Non-pigmented ciliary epithelial cell (primary cell): ENCODE results near the gene IFT74.

Experiments used
- DNase-seq: peaks from one replicate; pipeline ENCODE4 v3.0.0-alpha.2; 2010; ENCODE audit warnings: low read depth

Gene IFT74

DNA sequence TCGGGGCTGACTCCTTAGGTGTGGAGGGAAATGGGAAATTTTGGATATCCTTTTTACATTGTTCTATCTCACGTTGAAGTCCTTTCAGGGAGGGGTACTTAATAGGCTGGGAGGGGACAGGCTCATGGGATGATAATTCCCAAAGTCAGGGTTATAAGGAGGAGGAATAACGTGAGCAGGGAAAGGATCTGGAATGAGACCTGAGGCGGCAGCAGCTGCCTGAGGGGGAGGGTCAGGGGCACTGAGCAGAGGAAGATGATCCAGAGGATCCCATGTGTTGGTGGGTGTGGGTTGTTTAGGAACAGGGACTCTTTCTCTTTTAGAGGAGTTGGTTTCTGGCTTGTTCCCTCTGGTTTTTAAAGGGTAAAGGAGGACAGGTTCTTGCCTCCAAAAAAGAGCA is 18.7 kb downstream of the IFT74 start:
- DNase-seq, result no peak

GRCh38 chr9:26975728-26976707 is 19.8 kb downstream of the IFT74 start:
- DNase-seq, result no peak

GRCh38 chr9:26983340-26983739 is 27.1 kb downstream of the IFT74 start:
- DNase-seq, result no peak

GRCh38 chr9:26995810-26996209 is 39.6 kb downstream of the IFT74 start:
- no peak for DNase-seq

- no peak for DNase-seq
These were observed 47.3 kb downstream of the IFT74 start for GRCh38 chr9:27003426-27004077.

DNA sequence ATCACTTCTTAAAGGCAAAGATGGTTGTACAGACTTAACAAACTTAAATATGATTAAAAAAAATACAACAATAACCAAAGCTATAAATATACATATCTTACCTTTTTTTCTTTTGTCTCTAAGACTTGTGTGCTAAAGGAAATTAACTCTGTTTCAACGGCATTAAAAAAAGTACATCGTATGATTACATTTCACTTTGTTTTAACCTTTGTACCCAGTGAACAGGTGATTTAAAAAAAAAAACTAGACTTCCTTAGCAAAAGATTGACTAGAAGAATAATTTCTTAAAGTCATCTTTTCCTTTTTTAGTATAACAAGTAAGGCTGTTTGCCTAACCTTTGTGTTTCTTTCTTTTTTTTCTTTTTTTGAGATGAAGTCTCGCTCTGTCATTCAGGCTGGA is 49.3 kb downstream of the IFT74 start, which contains the start of gene LRRC19:
Gene LRRC19, minus strand, starts transcription at position 182 of the 400 bp plus-strand sequence. CDS start 5,978 bp downstream, outside the sequence.
- DNase-seq, result no peak

DNA sequence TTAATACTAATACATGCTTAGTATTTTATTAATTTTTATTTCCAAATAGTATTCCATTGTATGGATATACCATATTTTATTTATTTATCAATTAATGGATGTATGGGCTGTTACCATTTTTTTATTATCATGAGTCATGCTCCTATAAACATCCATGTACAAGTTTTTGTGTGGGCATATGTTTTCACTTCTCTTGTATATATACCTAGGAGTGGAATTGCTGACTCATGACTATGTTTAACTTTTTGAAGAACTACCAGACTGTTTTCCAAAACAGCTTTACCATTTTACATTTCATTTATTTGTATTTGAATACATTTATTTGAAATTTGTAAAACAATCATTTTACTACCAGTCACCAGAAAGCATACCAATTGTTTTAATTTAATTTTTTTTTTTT is 63.4 kb downstream of the IFT74 start:
- DNase-seq, result peak; percentile 9

- DNase-seq, result no peak
These were observed 66.7 kb downstream of the IFT74 start for GRCh38 chr9:27022920-27023319.

DNA sequence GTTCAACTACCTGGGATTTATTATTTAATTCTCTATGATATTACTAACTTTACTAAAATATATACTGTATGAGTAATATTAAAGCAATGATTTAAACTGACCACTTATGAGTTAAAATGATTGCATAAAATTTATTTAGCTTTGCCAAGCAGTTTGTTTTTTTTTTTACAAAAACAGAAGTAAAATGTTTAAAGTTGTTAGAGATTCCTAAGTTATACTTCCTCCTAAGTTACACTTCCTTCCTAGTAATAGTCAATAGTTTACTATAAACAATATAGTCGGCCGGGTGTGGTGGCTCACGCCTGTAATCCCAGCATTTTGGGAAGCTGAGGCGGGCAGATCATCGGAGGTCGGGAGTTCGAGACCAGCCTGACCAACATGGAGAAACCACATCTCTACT is 73.0 kb downstream of the IFT74 start:
- no peak for DNase-seq

DNA sequence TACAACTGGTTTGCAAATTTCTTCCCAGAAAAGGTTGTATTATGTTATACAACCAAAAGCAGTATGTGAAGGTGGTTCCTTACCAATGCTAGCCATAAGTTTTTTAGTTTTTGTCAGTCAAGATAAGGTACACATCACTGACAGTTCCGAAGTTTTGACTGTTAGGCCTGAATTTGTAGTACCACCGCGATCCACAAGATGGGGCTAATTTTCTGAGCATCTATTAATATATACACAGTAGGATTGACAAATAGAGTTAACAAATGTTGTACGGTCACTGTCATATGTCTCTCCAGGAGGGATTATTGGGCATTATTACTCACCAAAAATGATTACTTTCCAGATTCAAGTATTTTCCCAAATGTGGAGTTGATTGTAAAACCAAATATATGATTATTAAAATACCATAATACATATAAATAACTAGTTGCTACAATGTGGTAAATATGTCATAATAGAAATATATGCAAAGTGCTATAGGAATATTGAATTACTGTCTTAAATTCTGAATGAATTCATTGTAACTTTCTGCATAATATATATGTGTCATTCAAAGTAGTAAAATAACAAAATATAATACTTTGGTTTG is 77.7 kb downstream of the IFT74 start:
- DNase-seq, result peak; percentile 11

GRCh38 chr9:27037499-27037898 is 81.3 kb downstream of the IFT74 start:
- no peak for DNase-seq

- DNase-seq, result no peak
These were observed 85.5 kb downstream of the IFT74 start for GRCh38 chr9:27041746-27042145.

DNA sequence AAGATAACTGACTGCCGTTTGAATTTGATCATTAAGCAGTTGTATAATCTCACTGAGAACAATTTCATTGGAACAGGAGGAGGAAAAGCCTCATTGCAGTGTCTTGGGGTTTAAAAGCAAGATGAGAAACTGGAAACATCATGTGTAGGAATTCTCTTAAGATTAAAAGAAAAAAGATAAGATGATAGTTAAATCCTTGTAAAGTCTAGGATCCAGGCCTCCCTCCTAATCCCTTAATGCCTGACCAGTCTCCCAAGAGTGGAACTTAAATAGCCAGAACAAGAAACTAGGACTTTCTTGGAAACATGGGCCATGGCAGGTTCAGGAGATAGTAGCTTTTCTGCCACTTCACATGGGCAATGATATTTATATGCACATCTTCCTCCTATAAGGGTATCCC is 86.3 kb downstream of the IFT74 start:
- DNase-seq, result no peak

DNA sequence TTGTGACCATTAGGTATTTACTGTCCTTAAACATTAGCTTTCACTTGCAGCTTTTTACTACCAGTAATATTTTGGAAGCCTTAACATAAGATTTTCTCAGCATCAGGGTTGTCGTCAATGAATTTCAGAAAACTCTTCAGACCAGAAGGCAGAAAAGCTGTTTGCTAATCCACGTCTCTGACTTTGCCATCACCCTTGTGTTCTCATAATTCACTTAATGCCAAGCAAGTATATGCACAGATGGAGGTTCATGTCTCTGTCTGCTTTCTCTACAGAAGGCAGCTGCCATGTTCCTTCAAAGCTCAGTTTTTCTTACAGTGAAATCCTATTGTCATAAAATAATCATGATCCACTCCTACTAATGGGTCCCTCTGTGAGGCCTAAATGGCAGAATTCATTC is 87.0 kb downstream of the IFT74 start:
- DNase-seq, result no peak

GRCh38 chr9:27047136-27047535 is 90.9 kb downstream of the IFT74 start:
- DNase-seq, result no peak

DNA sequence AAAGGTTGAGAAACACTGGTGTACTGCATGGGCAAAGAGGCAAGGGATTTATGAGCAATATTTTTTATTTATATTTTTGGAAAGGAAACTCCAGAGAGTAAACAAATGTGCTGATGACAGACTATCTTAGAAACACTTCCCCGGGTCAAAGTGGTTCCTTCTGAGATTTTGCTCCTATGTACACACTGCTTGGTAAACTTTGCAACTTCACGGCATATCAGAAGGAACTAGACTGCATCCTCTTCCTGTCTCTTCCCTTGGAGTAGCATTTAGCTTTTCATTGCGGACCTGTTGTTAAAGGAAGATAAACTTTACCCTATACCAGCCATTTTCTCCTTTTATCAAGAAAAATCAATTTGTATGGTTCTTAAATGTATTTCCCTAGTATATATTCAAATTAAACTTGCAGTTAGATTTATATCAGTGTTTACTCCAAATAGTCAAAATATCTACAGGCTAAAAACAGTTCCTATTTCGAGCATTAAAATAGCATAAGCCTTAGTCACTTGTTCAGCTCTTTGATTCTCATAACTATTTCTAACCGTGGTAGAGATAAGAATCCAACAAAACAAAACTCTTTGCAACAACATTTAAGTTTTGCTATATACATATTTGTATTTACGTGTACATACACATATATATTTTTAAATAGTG is 97.3 kb downstream of the IFT74 start:
- DNase-seq, result peak; percentile 14

DNA sequence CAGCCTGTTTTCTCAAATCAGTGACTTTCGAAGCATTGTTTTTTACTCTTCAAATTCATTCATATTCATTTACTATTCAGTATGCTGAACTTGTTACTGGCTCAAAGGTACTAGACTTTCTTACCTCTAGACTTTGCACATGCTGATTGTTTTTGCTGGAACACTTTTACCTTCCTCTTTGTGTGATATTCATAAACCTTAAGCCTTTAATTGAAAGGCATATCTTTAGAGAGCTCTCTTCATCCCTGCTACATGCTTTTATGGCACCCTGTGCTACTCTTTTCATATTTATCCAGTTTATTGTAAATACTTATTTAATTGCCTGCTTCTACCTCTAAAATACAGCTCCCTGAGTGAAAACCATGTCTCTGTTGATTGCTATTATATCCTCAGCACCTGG is 97.9 kb downstream of the IFT74 start:
- no peak for DNase-seq

DNA sequence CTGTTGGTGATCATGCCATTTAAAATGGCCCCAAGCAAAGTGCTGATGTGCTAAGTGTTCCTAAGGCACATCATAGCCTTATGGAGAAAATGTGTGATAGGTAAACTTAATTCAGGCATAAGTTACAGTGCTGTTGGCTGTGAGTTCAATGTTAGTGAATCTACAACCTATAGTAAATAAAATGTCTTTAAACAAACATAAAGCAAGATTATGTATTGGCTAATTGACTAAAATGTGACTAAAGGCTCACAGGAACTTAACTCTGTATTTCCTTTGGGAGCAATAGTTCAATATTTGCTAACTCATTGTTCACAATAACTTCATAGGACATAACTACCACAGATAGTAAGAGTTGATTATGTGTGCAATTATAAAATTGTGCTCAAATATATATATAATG is 98.6 kb downstream of the IFT74 start:
- no peak for DNase-seq

DNA sequence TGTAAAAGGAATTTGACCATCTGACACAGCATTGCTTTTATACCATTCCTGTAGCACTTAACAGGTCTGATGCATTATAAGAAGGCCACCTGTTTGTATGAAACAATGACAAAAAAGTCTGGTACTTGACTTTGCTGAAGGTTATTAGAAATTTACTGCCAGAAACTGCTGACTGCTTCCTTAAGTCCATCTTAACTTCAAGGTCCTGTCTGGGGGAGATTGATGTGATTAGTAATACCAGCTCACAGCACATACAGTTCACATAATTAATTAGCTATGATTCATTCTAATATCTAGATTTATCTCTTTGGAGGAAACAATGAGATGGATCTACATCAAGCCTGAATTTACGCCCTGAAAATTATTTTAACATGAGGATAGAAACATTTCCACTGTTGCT is 103.2 kb downstream of the IFT74 start:
- DNase-seq, result no peak

DNA sequence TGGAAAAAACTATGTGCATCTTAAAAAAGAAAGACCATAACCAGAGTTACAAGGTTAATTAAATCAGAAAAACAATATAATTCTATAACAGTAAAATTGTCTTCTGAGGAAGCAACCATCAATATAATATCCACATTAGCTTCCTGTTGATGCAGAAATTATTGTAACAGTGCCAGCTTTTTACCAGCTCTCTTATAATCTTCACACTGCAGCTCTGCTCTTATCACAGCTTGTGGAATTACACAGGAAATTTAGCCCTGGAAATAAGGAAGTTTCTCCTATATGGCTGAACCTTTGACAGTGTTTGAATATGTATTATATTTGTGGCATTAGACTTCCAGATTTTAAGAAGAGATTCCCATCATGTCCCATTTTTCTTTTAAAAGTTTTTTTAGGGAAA is 103.7 kb downstream of the IFT74 start:
- DNase-seq, result no peak

- no peak for DNase-seq
These were observed 109.1 kb downstream of the IFT74 start for GRCh38 chr9:27065288-27065687.
